BLaER1 (cell line): ENCODE measurements around the gene SPRY1.

ENCODE experiments used
- H3K27ac ChIP-seq: shearing (Covaris generic); formaldehyde crosslinking; 2 replicates; pipeline ENCODE4 v1.8.1; 2022
- H3K27me3 ChIP-seq: shearing (Covaris generic); formaldehyde crosslinking; 2 replicates; pipeline ENCODE4 v1.8.1; 2022
- H3K36me3 ChIP-seq: shearing (Covaris generic); formaldehyde crosslinking; 2 replicates; pipeline ENCODE4 v1.8.1; 2022
- H3K4me1 ChIP-seq: shearing (Covaris generic); formaldehyde crosslinking; 2 replicates; pipeline ENCODE4 v1.8.1; 2022
- H3K4me2 ChIP-seq: shearing (Covaris generic); formaldehyde crosslinking; 2 replicates; pipeline ENCODE4 v1.8.1; 2022
- H3K4me3 ChIP-seq: shearing (Covaris generic); formaldehyde crosslinking; 2 replicates; pipeline ENCODE4 v1.8.1; 2022
- H3K9ac ChIP-seq: shearing (Covaris generic); formaldehyde crosslinking; 2 replicates; pipeline ENCODE4 v1.8.1; 2022
- H3K9me3 ChIP-seq: shearing (Covaris generic); formaldehyde crosslinking; 2 replicates; pipeline ENCODE4 v1.8.1; 2022
- H4K20me1 ChIP-seq: shearing (Covaris generic); formaldehyde crosslinking; 2 replicates; pipeline ENCODE4 v1.8.1; 2022
- Cebpa-rat ChIP-seq: shearing (Covaris generic); IDR thresholded peaks from 2 replicates; pipeline ENCODE4 v1.8.1; 2022

Gene SPRY1

DNA sequence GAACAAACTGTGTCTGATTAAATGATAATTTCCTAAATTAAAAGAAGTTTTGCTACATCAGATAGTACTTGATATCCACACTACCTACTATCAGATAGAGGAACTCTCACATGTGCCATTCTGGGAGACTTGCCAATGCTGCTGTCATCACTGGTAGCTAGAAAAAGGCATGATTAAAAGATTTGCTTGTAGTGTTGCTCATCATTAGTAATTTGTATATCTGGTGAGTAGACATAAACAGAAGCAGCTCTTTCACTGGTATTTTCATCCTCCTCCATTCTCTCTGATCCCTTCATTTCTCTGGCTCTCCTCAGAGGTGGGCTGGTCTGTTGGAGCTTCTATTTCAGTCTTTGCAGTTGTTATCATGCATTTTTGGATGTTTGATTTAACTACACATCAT is 56.0 kb downstream of the SPRY1 start:
- peak overlapping the region; percentile 29; the same call in 1 of the 2 replicates for H3K4me2 ChIP-seq
- H3K9ac ChIP-seq = no peak overlapping the region
- H3K4me1 ChIP-seq = peaks cover 55% of the 10 kb centered on the region
- H3K4me3 ChIP-seq = no peak overlapping the region
- H4K20me1 ChIP-seq = no peaks in the 10 kb centered on the region
- H3K9me3 ChIP-seq = no peaks in the 10 kb centered on the region
- no peaks in the 10 kb centered on the region for H3K36me3 ChIP-seq
- H3K27ac ChIP-seq = no peak overlapping the region
- H3K27me3 ChIP-seq = no peaks in the 10 kb centered on the region
- TF ChIP-seq Cebpa-rat = no peak

DNA sequence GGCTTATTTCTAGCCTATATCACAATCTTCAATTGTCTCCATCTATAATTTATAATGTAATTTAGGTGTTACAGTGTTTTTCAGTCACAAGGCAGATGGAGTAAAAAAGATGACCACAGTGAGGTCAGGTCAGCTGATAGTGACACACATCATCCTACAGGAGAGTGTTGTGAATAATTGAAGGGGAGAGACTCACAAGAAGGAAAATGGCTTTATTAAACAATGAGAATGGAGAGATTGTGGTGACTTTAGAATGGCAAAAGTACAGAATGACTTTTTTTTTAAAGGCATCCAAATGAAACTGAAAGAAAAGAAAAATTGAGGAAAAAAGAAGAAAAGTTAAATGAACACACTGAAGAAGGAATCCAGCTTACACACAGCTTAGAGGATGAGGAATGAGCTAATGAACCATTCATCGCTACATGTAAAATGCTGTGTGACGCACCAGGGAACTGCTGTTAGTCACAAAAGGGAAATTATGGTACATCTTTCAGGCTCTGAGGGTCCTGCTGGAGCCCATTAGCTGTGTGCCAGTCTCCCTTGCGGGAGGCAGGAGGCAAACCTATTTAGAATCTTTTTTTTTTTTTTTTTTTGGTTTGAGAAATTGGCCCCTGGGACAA is 56.6 kb downstream of the SPRY1 start:
- Histone ChIP-seq H3K36me3 (no peaks in the 10 kb centered on the region), H3K4me2 (peak overlapping the region; percentile 29; the same call in 1 of the 2 replicates), H3K9me3 (no peaks in the 10 kb centered on the region), H3K4me3 (no peak overlapping the region), H3K27me3 (no peaks in the 10 kb centered on the region), H3K4me1 (peaks cover 54% of the 10 kb centered on the region), H3K27ac (no peak overlapping the region), H4K20me1 (no peaks in the 10 kb centered on the region), H3K9ac (no peak overlapping the region)
- no peak for TF ChIP-seq Cebpa-rat
